ENCODE measurements around the gene KCNMB4.

Gene KCNMB4

DNA sequence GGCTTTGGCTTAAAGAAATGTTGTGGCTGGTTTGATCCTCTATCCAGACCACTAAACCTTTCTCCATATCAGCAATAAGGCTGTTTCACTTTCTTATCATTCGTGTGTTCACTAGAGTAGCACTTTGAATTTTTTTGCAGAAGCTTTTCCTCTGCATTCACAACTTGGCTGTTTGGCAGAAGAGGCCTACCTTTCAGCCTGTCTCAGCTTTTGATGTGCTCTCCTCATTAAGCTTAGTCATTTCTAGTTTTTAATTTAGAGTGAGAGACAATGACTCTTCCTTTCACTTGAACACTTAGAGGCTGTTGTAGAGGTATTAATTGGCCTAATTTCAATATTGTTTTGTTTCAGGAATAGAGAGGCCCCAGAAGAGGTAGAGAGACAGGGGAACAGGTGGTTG lies 13.8 kb downstream of the KCNMB4 start:
- TF ChIP-seq BACH2 (CRISPR knock-in tag; IDR thresholded peaks at IDR 0.05; ENCODE audit: borderline replicate concordance): no peak
- no peak for TF ChIP-seq CSDC2 (CRISPR knock-in tag; IDR thresholded peaks at IDR 0.05)
- TF ChIP-seq ARNTL (CRISPR knock-in tag; IDR thresholded peaks at IDR 0.05; ENCODE audit: borderline replicate concordance, low read depth): no peak
- no peak for TF ChIP-seq ZNF565 (CRISPR knock-in tag; conservative IDR thresholded peaks at IDR 0.05; ENCODE audit: low read depth)
- no peak for TF ChIP-seq ZFP3 (CRISPR knock-in tag; IDR thresholded peaks at IDR 0.05)
- TF ChIP-seq TCF4 (CRISPR knock-in tag; IDR thresholded peaks at IDR 0.05; ENCODE audit: borderline replicate concordance): no peak
- TF ChIP-seq ZC3H10 (CRISPR knock-in tag; IDR thresholded peaks at IDR 0.05): no peak
- no peak for TF ChIP-seq ZFP30 (CRISPR knock-in tag; IDR thresholded peaks at IDR 0.05)
- no peak for TF ChIP-seq ZNF8 (CRISPR knock-in tag; IDR thresholded peaks at IDR 0.05)
- no peak for TF ChIP-seq ISL1 (CRISPR knock-in tag; IDR thresholded peaks at IDR 0.05)
- TF ChIP-seq, protein P1, sequence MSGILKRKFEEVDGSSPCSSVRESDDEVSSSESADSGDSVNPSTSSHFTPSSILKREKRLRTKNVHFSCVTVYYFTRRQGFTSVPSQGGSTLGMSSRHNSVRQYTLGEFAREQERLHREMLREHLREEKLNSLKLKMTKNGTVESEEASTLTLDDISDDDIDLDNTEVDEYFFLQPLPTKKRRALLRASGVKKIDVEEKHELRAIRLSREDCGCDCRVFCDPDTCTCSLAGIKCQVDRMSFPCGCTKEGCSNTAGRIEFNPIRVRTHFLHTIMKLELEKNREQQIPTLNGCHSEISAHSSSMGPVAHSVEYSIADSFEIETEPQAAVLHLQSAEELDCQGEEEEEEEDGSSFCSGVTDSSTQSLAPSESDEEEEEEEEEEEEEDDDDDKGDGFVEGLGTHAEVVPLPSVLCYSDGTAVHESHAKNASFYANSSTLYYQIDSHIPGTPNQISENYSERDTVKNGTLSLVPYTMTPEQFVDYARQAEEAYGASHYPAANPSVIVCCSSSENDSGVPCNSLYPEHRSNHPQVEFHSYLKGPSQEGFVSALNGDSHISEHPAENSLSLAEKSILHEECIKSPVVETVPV (CRISPR knock-in tag; IDR thresholded peaks at IDR 0.05): no peak
- TF ChIP-seq, protein P2, sequence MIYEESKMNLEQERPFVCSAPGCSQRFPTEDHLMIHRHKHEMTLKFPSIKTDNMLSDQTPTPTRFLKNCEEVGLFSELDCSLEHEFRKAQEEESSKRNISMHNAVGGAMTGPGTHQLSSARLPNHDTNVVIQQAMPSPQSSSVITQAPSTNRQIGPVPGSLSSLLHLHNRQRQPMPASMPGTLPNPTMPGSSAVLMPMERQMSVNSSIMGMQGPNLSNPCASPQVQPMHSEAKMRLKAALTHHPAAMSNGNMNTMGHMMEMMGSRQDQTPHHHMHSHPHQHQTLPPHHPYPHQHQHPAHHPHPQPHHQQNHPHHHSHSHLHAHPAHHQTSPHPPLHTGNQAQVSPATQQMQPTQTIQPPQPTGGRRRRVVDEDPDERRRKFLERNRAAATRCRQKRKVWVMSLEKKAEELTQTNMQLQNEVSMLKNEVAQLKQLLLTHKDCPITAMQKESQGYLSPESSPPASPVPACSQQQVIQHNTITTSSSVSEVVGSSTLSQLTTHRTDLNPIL (CRISPR knock-in tag; IDR thresholded peaks at IDR 0.05; ENCODE audit: low read depth): no peak
- no peak for ATAC-seq

DNA sequence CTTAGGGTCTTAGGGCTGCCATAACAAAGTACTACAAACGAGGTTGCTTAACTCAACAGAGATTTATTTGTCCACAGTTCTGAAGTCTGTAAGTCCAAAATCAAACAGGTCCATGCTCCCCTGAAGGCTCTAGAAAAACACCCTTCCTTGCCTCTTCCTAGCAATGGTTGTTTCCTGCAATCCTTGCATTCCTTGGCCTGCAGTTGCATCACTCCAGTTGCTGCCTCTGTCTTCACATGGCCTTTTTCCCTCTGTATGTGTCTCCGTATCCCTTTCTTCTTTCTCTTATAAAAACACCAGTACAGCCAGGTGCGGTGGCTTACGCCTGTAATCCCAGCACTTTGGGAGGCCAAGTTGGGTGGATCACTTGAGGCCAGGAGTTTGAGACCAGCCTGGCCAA lies 17.4 kb downstream of the KCNMB4 start:
- no peak for ATAC-seq

DNA sequence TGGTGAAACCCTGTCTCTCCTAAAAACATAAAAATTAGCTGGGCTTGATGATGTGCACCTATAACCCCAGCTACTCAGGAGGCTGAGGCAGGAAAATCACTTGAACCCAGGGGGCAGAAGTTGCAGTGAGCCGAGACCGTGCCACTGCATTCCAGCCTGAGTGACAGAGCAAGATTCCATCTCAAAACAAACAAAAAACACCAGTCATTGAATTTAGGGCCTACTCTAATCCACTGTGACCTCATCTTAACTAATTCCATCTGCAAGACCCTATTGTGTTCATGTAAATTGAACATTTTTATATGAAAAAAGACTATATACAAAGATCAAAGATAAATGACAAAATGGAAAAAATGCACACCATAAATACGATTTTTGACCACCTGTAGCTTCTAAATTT lies 17.8 kb downstream of the KCNMB4 start:
- TF ChIP-seq ARNTL (CRISPR knock-in tag; IDR thresholded peaks at IDR 0.05; ENCODE audit: borderline replicate concordance, low read depth) (no peak), GLIS3 (CRISPR knock-in tag; IDR thresholded peaks at IDR 0.05) (no peak)
- TF ChIP-seq, protein P1 (CRISPR knock-in tag; IDR thresholded peaks at IDR 0.05): no peak
- TF ChIP-seq, protein P3, sequence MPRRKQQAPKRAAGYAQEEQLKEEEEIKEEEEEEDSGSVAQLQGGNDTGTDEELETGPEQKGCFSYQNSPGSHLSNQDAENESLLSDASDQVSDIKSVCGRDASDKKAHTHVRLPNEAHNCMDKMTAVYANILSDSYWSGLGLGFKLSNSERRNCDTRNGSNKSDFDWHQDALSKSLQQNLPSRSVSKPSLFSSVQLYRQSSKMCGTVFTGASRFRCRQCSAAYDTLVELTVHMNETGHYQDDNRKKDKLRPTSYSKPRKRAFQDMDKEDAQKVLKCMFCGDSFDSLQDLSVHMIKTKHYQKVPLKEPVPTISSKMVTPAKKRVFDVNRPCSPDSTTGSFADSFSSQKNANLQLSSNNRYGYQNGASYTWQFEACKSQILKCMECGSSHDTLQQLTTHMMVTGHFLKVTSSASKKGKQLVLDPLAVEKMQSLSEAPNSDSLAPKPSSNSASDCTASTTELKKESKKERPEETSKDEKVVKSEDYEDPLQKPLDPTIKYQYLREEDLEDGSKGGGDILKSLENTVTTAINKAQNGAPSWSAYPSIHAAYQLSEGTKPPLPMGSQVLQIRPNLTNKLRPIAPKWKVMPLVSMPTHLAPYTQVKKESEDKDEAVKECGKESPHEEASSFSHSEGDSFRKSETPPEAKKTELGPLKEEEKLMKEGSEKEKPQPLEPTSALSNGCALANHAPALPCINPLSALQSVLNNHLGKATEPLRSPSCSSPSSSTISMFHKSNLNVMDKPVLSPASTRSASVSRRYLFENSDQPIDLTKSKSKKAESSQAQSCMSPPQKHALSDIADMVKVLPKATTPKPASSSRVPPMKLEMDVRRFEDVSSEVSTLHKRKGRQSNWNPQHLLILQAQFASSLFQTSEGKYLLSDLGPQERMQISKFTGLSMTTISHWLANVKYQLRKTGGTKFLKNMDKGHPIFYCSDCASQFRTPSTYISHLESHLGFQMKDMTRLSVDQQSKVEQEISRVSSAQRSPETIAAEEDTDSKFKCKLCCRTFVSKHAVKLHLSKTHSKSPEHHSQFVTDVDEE (CRISPR knock-in tag; IDR thresholded peaks at IDR 0.05): no peak
- no peak for ATAC-seq

More for the DNA sequence above, 17.4 kb downstream of the KCNMB4 start:
- TF ChIP-seq, protein P4, sequence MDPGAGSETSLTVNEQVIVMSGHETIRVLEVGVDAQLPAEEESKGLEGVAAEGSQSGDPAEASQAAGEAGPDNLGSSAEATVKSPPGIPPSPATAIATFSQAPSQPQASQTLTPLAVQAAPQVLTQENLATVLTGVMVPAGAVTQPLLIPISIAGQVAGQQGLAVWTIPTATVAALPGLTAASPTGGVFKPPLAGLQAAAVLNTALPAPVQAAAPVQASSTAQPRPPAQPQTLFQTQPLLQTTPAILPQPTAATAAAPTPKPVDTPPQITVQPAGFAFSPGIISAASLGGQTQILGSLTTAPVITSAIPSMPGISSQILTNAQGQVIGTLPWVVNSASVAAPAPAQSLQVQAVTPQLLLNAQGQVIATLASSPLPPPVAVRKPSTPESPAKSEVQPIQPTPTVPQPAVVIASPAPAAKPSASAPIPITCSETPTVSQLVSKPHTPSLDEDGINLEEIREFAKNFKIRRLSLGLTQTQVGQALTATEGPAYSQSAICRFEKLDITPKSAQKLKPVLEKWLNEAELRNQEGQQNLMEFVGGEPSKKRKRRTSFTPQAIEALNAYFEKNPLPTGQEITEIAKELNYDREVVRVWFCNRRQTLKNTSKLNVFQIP (CRISPR knock-in tag; IDR thresholded peaks at IDR 0.05; ENCODE audit: borderline replicate concordance, low read depth): no peak
- TF ChIP-seq ZNF8 (CRISPR knock-in tag; IDR thresholded peaks at IDR 0.05): no peak
- TF ChIP-seq, protein P3 (CRISPR knock-in tag; IDR thresholded peaks at IDR 0.05): no peak

DNA sequence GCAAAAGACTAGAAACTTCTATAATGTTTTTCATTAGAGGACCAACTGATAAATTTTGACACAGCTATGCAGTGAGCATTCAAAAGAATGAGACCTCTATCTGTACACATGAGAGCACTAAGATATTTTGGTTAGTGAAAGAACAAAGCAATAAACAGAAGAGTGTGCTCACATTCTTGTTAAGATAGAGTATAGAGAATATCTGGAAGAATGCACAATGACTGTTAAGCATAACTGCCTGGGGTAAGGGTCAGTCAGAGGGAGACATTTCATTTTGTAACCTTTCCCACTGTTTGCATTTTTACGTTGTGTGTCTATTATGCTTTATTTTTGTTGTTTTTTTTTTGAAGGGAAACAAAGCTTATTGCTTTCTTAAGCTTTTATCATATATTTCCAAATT lies 20.7 kb downstream of the KCNMB4 start:
- ATAC-seq: no peak
- TF ChIP-seq, protein P4 (CRISPR knock-in tag; IDR thresholded peaks at IDR 0.05; ENCODE audit: borderline replicate concordance, low read depth): no peak
- TF ChIP-seq ZNF565 (CRISPR knock-in tag; conservative IDR thresholded peaks at IDR 0.05; ENCODE audit: low read depth) (no peak), TOX (CRISPR knock-in tag; IDR thresholded peaks at IDR 0.05; ENCODE audit: borderline replicate concordance) (no peak), CSDC2 (CRISPR knock-in tag; IDR thresholded peaks at IDR 0.05) (no peak), OSR1 (CRISPR knock-in tag; IDR thresholded peaks at IDR 0.05) (no peak), ZC3H10 (CRISPR knock-in tag; IDR thresholded peaks at IDR 0.05) (no peak)
- TF ChIP-seq, protein P5, sequence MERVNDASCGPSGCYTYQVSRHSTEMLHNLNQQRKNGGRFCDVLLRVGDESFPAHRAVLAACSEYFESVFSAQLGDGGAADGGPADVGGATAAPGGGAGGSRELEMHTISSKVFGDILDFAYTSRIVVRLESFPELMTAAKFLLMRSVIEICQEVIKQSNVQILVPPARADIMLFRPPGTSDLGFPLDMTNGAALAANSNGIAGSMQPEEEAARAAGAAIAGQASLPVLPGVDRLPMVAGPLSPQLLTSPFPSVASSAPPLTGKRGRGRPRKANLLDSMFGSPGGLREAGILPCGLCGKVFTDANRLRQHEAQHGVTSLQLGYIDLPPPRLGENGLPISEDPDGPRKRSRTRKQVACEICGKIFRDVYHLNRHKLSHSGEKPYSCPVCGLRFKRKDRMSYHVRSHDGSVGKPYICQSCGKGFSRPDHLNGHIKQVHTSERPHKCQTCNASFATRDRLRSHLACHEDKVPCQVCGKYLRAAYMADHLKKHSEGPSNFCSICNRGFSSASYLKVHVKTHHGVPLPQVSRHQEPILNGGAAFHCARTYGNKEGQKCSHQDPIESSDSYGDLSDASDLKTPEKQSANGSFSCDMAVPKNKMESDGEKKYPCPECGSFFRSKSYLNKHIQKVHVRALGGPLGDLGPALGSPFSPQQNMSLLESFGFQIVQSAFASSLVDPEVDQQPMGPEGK (CRISPR knock-in tag; IDR thresholded peaks at IDR 0.05; ENCODE audit: borderline replicate concordance): no peak
- TF ChIP-seq, protein P2 (CRISPR knock-in tag; IDR thresholded peaks at IDR 0.05; ENCODE audit: low read depth): no peak

Measured in SK-N-SH treated with all-trans-retinoic acid at 6 μM for 48 hours (cell line).